Activated effector memory CD4-positive, alpha-beta T cell treated with Interleukin-2 at 50 U/mL for 16 hours (primary cell): ENCODE measurements around the gene PRKD1.
"Not testable (repeated sequence)": the region's sequence is repeated elsewhere in the genome, so short reads cannot be mapped to it uniquely, and the experiment has no call there.

Experiments used
- DNase-seq: peaks from one replicate; pipeline ENCODE4 v3.0.0-alpha.2; 2020

PRKD1 gene

GRCh38 chr14:29789475-29789874 lies 138.2 kb downstream of the PRKD1 start:
- no peak for DNase-seq

GRCh38 chr14:29788093-29788492 lies 139.6 kb downstream of the PRKD1 start:
- DNase-seq, result no peak

GRCh38 chr14:29783556-29783955 lies 144.1 kb downstream of the PRKD1 start:
- DNase-seq, result no peak

GRCh38 chr14:29782041-29782440 lies 145.6 kb downstream of the PRKD1 start:
- no peak for DNase-seq

GRCh38 chr14:29777142-29777541 lies 150.5 kb downstream of the PRKD1 start:
- not testable (repeated sequence) for DNase-seq

- DNase-seq, result no peak
These were observed 153.7 kb downstream of the PRKD1 start for GRCh38 chr14:29773990-29774389.

- no peak for DNase-seq
These were observed 164.2 kb downstream of the PRKD1 start for GRCh38 chr14:29763342-29763858.

GRCh38 chr14:29759521-29760340 lies 167.9 kb downstream of the PRKD1 start:
- no peak for DNase-seq

GRCh38 chr14:29757711-29758233 lies 169.9 kb downstream of the PRKD1 start:
- no peak for DNase-seq

- no peak for DNase-seq
These were observed 170.4 kb downstream of the PRKD1 start for GRCh38 chr14:29757188-29757680.

- no peak for DNase-seq
These were observed 171.6 kb downstream of the PRKD1 start for GRCh38 chr14:29756019-29756385.

GRCh38 chr14:29755311-29756018 lies 172.2 kb downstream of the PRKD1 start:
- no peak for DNase-seq

- no peak for DNase-seq
These were observed 173.5 kb downstream of the PRKD1 start for GRCh38 chr14:29754134-29754533.

- DNase-seq, result no peak
These were observed 175.3 kb downstream of the PRKD1 start for GRCh38 chr14:29752221-29752923.

GRCh38 chr14:29749829-29750228 lies 177.8 kb downstream of the PRKD1 start:
- no peak for DNase-seq

- no peak for DNase-seq
These were observed 178.3 kb downstream of the PRKD1 start for GRCh38 chr14:29749327-29749726.

- no peak for DNase-seq
These were observed 181.8 kb downstream of the PRKD1 start for GRCh38 chr14:29745863-29746262.

GRCh38 chr14:29743531-29743930 lies 184.1 kb downstream of the PRKD1 start:
- DNase-seq, result no peak

- no peak for DNase-seq
These were observed 185.7 kb downstream of the PRKD1 start for GRCh38 chr14:29741909-29742401.

- no peak for DNase-seq
These were observed 187.2 kb downstream of the PRKD1 start for GRCh38 chr14:29740491-29740890.

GRCh38 chr14:29738950-29739349 lies 188.7 kb downstream of the PRKD1 start:
- DNase-seq, result no peak

- DNase-seq, result no peak
These were observed 189.6 kb downstream of the PRKD1 start for GRCh38 chr14:29738056-29738455.

- DNase-seq, result no peak
These were observed 192.2 kb downstream of the PRKD1 start for GRCh38 chr14:29735459-29735858.
